Panc1 (cell line): ENCODE results near the gene ERCC3. TPM values are rescaled to one million over a fixed set of nuclear protein-coding genes. Genes with fewer than 3 reads are reported as not detected.

ENCODE experiments used
- ATAC-seq: fragments of 200-7000 bp; cut with Tn5 transposase; 2 replicates; pipeline ENCODE4 v1.9.1; 2020; ENCODE audit warnings: mild to moderate bottlenecking, moderate library complexity
- BruUV-seq: library from RNA; stranded (reverse); fragments of 400-500 nt; replicated peaks from 2 replicates; lab custom pipeline; 2021; lab: Mats Ljungman, UMichigan
- CTCF ChIA-PET: fragments of 300-600 bp; sonication (Branson Sonifier 250); formaldehyde crosslinking; loops from one replicate; lab custom pipeline; 2022; ENCODE audit warnings: antibody characterized with exemption; lab: Charles Lee
- POLR2A ChIA-PET: fragments of 300-600 bp; sonication (Branson Sonifier 250); formaldehyde crosslinking; loops from one replicate; lab custom pipeline; 2022; ENCODE audit warnings: antibody characterized with exemption; lab: Charles Lee
- DNase-seq: peaks from one replicate; pipeline ENCODE4 v3.0.0-alpha.2; 2010; ENCODE audit warnings: low read depth, low spot score
- H3K27ac ChIP-seq: 2 replicates; pipeline ENCODE4 v1.5.1; 2011; ENCODE audit warnings: mild to moderate bottlenecking, low read length, inconsistent platforms
- H3K27me3 ChIP-seq: fragments of 200-500 bp; sonication (Bioruptor generic); 2 replicates; pipeline ENCODE4 v1.6.0; 2014; ENCODE audit warnings: low read length, inconsistent platforms; ENCODE audit not compliant: control insufficient read depth, insufficient read depth
- H3K36me3 ChIP-seq: fragments of 200-500 bp; sonication (Bioruptor generic); 2 replicates; pipeline ENCODE4 v1.5.1; 2014; ENCODE audit warnings: inconsistent platforms, mild to moderate bottlenecking, low read length, moderate library complexity; ENCODE audit not compliant: control insufficient read depth, insufficient read depth
- H3K4me1 ChIP-seq: 2 replicates; pipeline ENCODE4 v1.5.1; 2011; ENCODE audit warnings: inconsistent platforms, mild to moderate bottlenecking, low read length, moderate library complexity; ENCODE audit not compliant: control insufficient read depth, insufficient read depth
- H3K4me3 ChIP-seq, 2 experiments: 2 replicates each; pipeline ENCODE4 v1.5.1; 2011 to 2012; ENCODE audit warnings: low read depth in 2 of 2, low read length in 2 of 2, mild to moderate bottlenecking in 2 of 2, inconsistent platforms in 1 of 2, moderate library complexity in 1 of 2
- H3K9me3 ChIP-seq: fragments of 200-500 bp; sonication (Bioruptor generic); 2 replicates; pipeline ENCODE4 v1.5.1; 2014; ENCODE audit warnings: low read depth, mild to moderate bottlenecking, inconsistent platforms, low read length, moderate library complexity; ENCODE audit not compliant: control insufficient read depth, insufficient read depth
- CTCF ChIP-seq: fragments of 450-650 bp; IDR thresholded peaks from 2 replicates; pipeline ENCODE4 v1.5.1; 2017; ENCODE audit warnings: mild to moderate bottlenecking
- POLR2AphosphoS5 ChIP-seq: IDR thresholded peaks from 2 replicates; pipeline ENCODE4 v1.6.1; 2012; ENCODE audit warnings: mild to moderate bottlenecking, low read depth, low read length, moderate library complexity
- REST ChIP-seq, 2 experiments: IDR thresholded peaks; 2 replicates each; pipeline ENCODE4 v1.6.1; 2011 to 2012; ENCODE audit warnings: low read depth in 2 of 2, control low read depth in 1 of 2, low read length in 1 of 2, mild to moderate bottlenecking in 1 of 2, moderate library complexity in 1 of 2; ENCODE audit not compliant: insufficient read depth in 1 of 2
- SIN3A ChIP-seq: IDR thresholded peaks from 2 replicates; pipeline ENCODE4 v1.6.1; 2012; ENCODE audit warnings: low read depth, mild to moderate bottlenecking, low read length, moderate library complexity, borderline replicate concordance; ENCODE audit not compliant: insufficient read depth
- TCF7L2 ChIP-seq: IDR thresholded peaks from 2 replicates; pipeline ENCODE4 v1.6.1; 2011; ENCODE audit warnings: mild to moderate bottlenecking, low read depth, low read length, inconsistent platforms
- in situ Hi-C: cut with HindIII; loops from 2 replicates; pipeline ENCODE4 v1.10.0; 2016; ENCODE audit warnings: low sequenced_read_pairs, low pct_unique_long_range_greater_than_20kb
- intact Hi-C: fragments of 100-400 bp; cut with micrococcal nuclease; formaldehyde crosslinking; loops from one replicate; pipeline ENCODE4 v1.10.0; 2022; ENCODE audit not compliant: unreplicated experiment
- total RNA-seq: library from RNA; stranded (reverse); gene quantifications from one replicate; pipeline ENCODE4 v1.2.1, GENCODE V29; 2021; ENCODE audit not compliant: unreplicated experiment

The ERCC3 gene
- total RNA-seq, 1 experiment from 2014 or later: 38.0 TPM

DNA sequence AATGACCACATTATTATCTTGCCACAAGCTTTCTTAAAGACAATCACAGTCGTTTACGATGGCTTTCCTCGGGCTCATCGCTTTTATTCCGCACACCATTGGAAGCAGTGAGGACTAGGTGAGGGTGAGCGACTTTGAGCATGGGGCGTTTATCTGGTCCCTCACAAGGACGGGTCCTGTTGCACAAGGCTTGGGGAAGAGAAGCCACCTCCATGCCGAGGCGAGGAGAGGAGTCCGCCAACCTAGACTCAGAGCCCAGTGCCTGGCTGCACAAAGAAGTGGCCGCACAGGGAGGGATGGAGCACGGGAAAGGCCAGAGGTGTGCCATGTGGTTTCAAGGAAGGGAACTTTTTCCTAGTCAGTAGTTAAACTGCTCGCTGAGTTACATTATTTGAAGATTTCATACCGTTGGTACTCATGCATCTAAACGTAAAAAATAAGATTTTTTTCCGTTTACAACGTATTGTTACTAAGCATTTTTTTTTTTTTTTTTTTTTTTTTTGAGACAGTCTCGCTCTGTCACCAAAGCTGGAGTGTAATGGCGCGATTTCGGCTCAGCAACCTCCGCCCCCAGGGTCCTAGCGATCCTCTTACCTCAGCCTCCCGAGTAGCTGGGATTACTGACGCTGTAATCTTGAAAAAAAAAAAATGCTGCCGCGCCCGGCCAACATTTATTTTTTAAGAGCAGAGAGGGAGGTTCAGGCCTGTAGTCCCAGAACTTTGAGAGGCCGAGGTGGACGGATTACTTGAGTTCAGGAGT, 73.0 kb downstream of the ERCC3 start:
- Histone ChIP-seq H3K36me3 (no peaks in the 10 kb centered on the region), H3K4me3 (peak overlapping the region; percentile 61 to 74), H3K27me3 (no peaks in the 10 kb centered on the region), H3K9me3 (peaks cover 6% of the 10 kb centered on the region; the same call in 1 of the 2 replicates), H3K4me1 (peaks cover 30% of the 10 kb centered on the region), H3K27ac (peak overlapping the region; percentile 90)
- BruUV-seq: TSS peak; percentile 79
- DNase-seq: no peak
- intact Hi-C loops: no loop called here
- in situ Hi-C loops: no loop called here
- ChIA-PET POLR2A (no interaction called here), CTCF (interaction anchor here (0.7 kb wide), 1 partner anchor 93 kb away, joined by 3 read pairs; no protein-coding TSS in a partner anchor)
- no peak for TF ChIP-seq REST (IDR thresholded peaks at IDR 0.05; ENCODE audit: insufficient read depth in 1 of 2, low read depth in 2 of 2, low read length in 1 of 2)
- no peak for TF ChIP-seq SIN3A
- TF ChIP-seq CTCF: no peak
- no peak for TF ChIP-seq TCF7L2
- TF ChIP-seq POLR2AphosphoS5: no peak
- ATAC-seq: 0 out of 2 replicates have a peak, but pooled peaks have one; percentile 1

DNA sequence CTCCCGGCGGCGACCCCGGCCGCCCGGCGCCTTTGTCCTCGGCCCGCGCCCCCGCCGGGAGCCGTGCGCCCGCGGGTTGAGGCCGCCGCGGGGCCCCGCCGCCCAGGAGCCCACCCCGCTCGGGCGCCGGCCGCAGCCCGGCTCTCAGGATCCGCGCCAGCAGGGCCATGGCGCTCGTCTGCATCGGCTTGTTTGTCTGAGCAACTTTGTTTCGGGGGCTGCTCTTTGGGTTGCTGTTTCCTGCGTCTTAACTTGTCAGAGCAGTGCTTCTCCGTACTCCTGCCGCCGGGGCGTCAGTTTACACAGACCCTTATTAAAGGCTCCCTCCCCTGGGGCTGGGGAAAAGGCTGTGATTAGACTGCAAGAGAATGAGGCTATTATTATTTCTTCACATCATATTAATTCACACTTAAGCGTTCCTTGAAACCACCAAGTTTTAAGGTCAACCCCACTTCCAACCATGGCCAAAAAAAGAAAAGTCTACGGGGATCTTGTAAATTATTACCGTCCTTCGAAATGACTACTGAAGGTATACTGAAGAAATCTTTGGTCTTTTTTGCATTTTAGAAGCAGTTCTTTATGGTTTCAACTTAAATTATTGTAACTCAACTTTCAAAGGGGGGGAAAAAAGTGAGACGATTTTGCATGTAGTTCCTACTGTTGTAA, 73.7 kb downstream of the ERCC3 start, which contains the start of gene CYP27C1:
Gene CYP27C1 (minus strand): TSS at position 198 of the 666 bp plus-strand sequence. CDS start 29 bp downstream, at position 169.
- no peak for TF ChIP-seq REST (IDR thresholded peaks at IDR 0.05; ENCODE audit: insufficient read depth in 1 of 2, low read depth in 2 of 2, low read length in 1 of 2)
- H3K27me3 ChIP-seq: no peaks in the 10 kb centered on the region
- no peak for DNase-seq
- no TSS peak for BruUV-seq
- ChIA-PET CTCF (no interaction called here), POLR2A (interaction anchor here (0.7 kb wide), 1 partner anchor 532 kb away, joined by 5 read pairs; no protein-coding TSS in a partner anchor)
- peak within 1 kb of the TSS; percentile 61 to 74 for H3K4me3 ChIP-seq
- intact Hi-C loops: no loop called here
- H3K4me1 ChIP-seq: peaks cover 23% of the 10 kb centered on the region
- in situ Hi-C loops: no loop called here
- peak within 1 kb of the TSS; percentile 90 for H3K27ac ChIP-seq
- ATAC-seq: peak; percentile 26
- H3K36me3 ChIP-seq: no peaks in the 10 kb centered on the region
- peaks cover 6% of the 10 kb centered on the region; the same call in 1 of the 2 replicates for H3K9me3 ChIP-seq
